Liver (tissue), 9 donors: Measurements from ENCODE around the gene SLC38A3. TPM values are rescaled to one million over a fixed set of nuclear protein-coding genes. Genes with fewer than 3 reads are reported as not detected.
A peak's percentile ranks its signal among the peaks of the same experiment; 100 is the strongest.

Experiments used
- DNase-seq: peaks from one replicate; pipeline ENCODE4 v3.0.0-alpha.2; 2017; ENCODE audit warnings: low spot score
- H3K27ac ChIP-seq, 2 donors: one replicate each; pipeline ENCODE4 v1.7.0; 2013; ENCODE audit warnings: inconsistent platforms in 2 of 2, low read length in 2 of 2, control low read depth in 1 of 2, low read depth in 1 of 2, mild to moderate bottlenecking in 1 of 2
- H3K27me3 ChIP-seq, 4 donors: one replicate each; pipeline versions ENCODE4 v1.6.1 to v1.7.0; 2013; ENCODE audit warnings: low read length in 3 of 4, inconsistent platforms in 1 of 4, mild to moderate bottlenecking in 1 of 4, moderate library complexity in 1 of 4; ENCODE audit not compliant: control insufficient read depth in 4 of 4, insufficient read depth in 4 of 4
- H3K36me3 ChIP-seq, 4 donors: one replicate each; pipeline versions ENCODE4 v1.6.1 to v1.7.0; 2013; ENCODE audit warnings: low read length in 3 of 4, mild to moderate bottlenecking in 3 of 4, low read depth in 1 of 4, moderate library complexity in 1 of 4; ENCODE audit not compliant: control insufficient read depth in 4 of 4, insufficient read depth in 3 of 4
- H3K4me1 ChIP-seq, 4 donors: one replicate each; pipeline versions ENCODE4 v1.6.1 to v1.7.0; 2013; ENCODE audit warnings: low read length in 3 of 4, mild to moderate bottlenecking in 3 of 4, moderate library complexity in 1 of 4; ENCODE audit not compliant: control insufficient read depth in 4 of 4, insufficient read depth in 4 of 4
- H3K4me3 ChIP-seq, 3 donors: one replicate each; pipeline versions ENCODE4 v1.6.1 to v1.7.0; 2013; ENCODE audit warnings: low read length in 3 of 3, control low read depth in 1 of 3, low read depth in 1 of 3, mild to moderate bottlenecking in 1 of 3
- H3K9ac ChIP-seq, 2 donors: one replicate each; pipeline ENCODE4 v1.7.0; 2013; ENCODE audit warnings: low read length in 2 of 2, mild to moderate bottlenecking in 2 of 2, moderate library complexity in 2 of 2, control low read depth in 1 of 2, low read depth in 1 of 2
- H3K9me3 ChIP-seq, 4 donors: one replicate each; pipeline versions ENCODE4 v1.6.1 to v1.7.0; 2013; ENCODE audit warnings: low read length in 3 of 4; ENCODE audit not compliant: control insufficient read depth in 4 of 4
- EGR1 ChIP-seq, 2 donors: IDR thresholded peaks; 2 replicates each; pipeline ENCODE4 v1.6.1; 2016 to 2018; ENCODE audit warnings: antibody characterized with exemption in 2 of 2, low read depth in 2 of 2
- FOXA2 ChIP-seq: IDR thresholded peaks from 2 replicates; pipeline ENCODE4 v1.6.1; 2016; ENCODE audit warnings: antibody characterized with exemption
- GABPA ChIP-seq, 2 donors: IDR thresholded peaks in 1 of 2; conservative IDR thresholded peaks in 1 of 2; 2 replicates each; pipeline ENCODE4 v1.6.1; 2016; ENCODE audit warnings: antibody characterized with exemption in 2 of 2, mild to moderate bottlenecking in 1 of 2, moderate library complexity in 1 of 2
- HNF4A ChIP-seq, 2 donors: conservative IDR thresholded peaks; 2 replicates each; pipeline ENCODE4 v1.6.1; 2016; ENCODE audit warnings: antibody characterized with exemption in 2 of 2, mild to moderate bottlenecking in 2 of 2
- HNF4G ChIP-seq: IDR thresholded peaks from 2 replicates; pipeline ENCODE4 v1.6.1; 2016; ENCODE audit warnings: antibody characterized with exemption
- JUND ChIP-seq, 2 donors: IDR thresholded peaks; 2 replicates each; pipeline ENCODE4 v1.6.1; 2016; ENCODE audit warnings: antibody characterized with exemption in 2 of 2
- NR2F2 ChIP-seq: IDR thresholded peaks from 2 replicates; pipeline ENCODE4 v1.6.1; 2016; ENCODE audit warnings: antibody characterized with exemption
- RAD21 ChIP-seq, 2 donors: IDR thresholded peaks; 2 replicates each; pipeline ENCODE4 v1.6.1; 2016; ENCODE audit warnings: antibody characterized with exemption in 2 of 2, mild to moderate bottlenecking in 2 of 2
- SP1 ChIP-seq: IDR thresholded peaks from 2 replicates; pipeline ENCODE4 v1.6.1; 2018; ENCODE audit warnings: antibody characterized with exemption, mild to moderate bottlenecking
- TAF1 ChIP-seq: conservative IDR thresholded peaks from 2 replicates; pipeline ENCODE4 v1.6.1; 2016; ENCODE audit warnings: antibody characterized with exemption, mild to moderate bottlenecking
- WGBS: extraction: QIAGEN DNeasy Blood & Tissue Kit; methylation state at CpG from one replicate; pipeline ENCODE4 v1.1.7; 2013; 5-methylcytosine and 5-hydroxymethylcytosine counted together
- polyA plus RNA-seq, 2 donors: library from polyadenylated mRNA; stranded (reverse) in 1 of 2; unstranded in 1 of 2; fragments of 200-250 nt in 1 of 2; fragments of >200 nt in 1 of 2; fragmentation: Nextera tagmentation in 1 of 2; extraction: Ambion mirVana in 1 of 2; gene quantifications; one replicate each; pipeline versions ENCODE4 v1.2.1 to v1.2.3, GENCODE V29; 2013 to 2015
- total RNA-seq, 2 donors: library from RNA; depleted of rRNA; stranded (reverse); fragments of >200 nt; gene quantifications; one replicate each; pipeline ENCODE4 v1.2.3, GENCODE V29; 2014
- TF ChIP-seq, protein P1 (sequence below): IDR thresholded peaks from 2 replicates; pipeline ENCODE4 v1.6.1; 2016; ENCODE audit warnings: antibody characterized with exemption
- TF ChIP-seq, protein P2 (sequence below): fragments of 150-350 bp; IDR thresholded peaks from 2 replicates; pipeline ENCODE4 v1.5.1; 2017; ENCODE audit warnings: improper control_type of control experiment, low read depth, low read length; ENCODE audit not compliant: missing input control
- TF ChIP-seq, protein P3 (sequence below): IDR thresholded peaks from 2 replicates; pipeline ENCODE4 v1.6.1; 2016; ENCODE audit warnings: antibody characterized with exemption, mild to moderate bottlenecking
- donor health status: healthy.
- donor health status: healthy.
- donor health status: healthy.
- donor health status: healthy.
- donor health status: healthy.

SLC38A3 gene
- total and polyA plus RNA-seq, 4 donors = 98.1 to 180 (median 140) TPM

DNA sequence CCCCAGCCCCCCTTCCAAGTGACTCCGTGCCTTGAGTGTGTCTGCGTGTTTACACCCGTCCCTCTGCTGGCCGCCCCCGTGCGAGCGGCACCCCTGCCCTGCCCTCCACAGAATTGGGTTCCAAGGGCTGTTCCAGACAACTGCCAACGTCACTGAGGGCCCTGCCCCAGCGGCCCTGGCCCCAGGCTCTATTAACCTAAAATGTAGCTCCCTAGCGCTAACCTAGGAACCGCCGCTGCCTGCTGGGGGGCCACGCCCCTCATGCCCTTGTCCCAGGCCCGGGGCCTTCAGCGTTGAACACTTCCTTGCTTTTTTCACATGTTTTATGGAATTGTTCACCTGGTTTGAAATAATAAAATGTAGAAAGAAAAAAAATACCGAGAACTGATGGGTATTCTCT, 53.9 kb downstream of the SLC38A3 start (continued):
- TF ChIP-seq, protein P1, sequence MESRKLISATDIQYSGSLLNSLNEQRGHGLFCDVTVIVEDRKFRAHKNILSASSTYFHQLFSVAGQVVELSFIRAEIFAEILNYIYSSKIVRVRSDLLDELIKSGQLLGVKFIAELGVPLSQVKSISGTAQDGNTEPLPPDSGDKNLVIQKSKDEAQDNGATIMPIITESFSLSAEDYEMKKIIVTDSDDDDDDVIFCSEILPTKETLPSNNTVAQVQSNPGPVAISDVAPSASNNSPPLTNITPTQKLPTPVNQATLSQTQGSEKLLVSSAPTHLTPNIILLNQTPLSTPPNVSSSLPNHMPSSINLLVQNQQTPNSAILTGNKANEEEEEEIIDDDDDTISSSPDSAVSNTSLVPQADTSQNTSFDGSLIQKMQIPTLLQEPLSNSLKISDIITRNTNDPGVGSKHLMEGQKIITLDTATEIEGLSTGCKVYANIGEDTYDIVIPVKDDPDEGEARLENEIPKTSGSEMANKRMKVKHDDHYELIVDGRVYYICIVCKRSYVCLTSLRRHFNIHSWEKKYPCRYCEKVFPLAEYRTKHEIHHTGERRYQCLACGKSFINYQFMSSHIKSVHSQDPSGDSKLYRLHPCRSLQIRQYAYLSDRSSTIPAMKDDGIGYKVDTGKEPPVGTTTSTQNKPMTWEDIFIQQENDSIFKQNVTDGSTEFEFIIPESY = no peak
- TF ChIP-seq SP1 (no peak), HNF4A (conservative IDR thresholded peaks at IDR 0.05) (no peak), TAF1 (no peak), FOXA2 (no peak)
- TF ChIP-seq, protein P2, sequence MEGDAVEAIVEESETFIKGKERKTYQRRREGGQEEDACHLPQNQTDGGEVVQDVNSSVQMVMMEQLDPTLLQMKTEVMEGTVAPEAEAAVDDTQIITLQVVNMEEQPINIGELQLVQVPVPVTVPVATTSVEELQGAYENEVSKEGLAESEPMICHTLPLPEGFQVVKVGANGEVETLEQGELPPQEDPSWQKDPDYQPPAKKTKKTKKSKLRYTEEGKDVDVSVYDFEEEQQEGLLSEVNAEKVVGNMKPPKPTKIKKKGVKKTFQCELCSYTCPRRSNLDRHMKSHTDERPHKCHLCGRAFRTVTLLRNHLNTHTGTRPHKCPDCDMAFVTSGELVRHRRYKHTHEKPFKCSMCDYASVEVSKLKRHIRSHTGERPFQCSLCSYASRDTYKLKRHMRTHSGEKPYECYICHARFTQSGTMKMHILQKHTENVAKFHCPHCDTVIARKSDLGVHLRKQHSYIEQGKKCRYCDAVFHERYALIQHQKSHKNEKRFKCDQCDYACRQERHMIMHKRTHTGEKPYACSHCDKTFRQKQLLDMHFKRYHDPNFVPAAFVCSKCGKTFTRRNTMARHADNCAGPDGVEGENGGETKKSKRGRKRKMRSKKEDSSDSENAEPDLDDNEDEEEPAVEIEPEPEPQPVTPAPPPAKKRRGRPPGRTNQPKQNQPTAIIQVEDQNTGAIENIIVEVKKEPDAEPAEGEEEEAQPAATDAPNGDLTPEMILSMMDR = no peak

DNA sequence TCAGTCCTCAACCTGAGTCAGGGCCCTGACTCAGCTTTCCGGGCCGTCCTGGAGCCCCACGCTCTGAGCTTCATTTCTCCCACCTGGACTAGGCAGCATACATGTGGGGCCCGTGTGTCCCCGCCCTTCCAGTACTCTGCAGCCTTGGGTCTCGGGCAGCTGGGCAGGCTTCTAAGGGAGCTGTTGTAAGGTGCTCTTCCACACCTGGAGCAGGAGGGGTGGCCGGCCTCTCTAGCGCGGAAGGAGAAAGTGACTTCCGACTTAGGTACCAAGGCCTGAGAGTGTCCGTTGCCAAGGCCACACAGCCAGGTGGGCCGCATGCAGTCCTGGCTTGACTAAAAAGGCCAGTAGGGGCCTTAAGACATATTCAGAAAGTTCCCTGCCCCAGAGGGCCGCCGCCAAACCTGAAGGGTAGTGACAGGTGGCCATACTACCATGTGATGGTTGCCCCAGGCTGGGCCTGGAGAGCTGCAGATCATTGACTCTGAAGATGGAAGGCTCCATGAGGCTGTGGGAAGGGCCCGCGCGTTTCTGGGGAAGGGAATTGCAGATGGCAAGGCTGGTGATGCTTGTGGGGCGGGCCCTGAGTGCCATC, 54.5 kb downstream of the SLC38A3 start:
- H3K4me3 ChIP-seq = no peak overlapping the region
- DNase-seq = no peak
- peaks cover 11 to 21% (median 15%) of the 10 kb centered on the region in 4 donors for H3K36me3 ChIP-seq
- TF ChIP-seq, protein P3, sequence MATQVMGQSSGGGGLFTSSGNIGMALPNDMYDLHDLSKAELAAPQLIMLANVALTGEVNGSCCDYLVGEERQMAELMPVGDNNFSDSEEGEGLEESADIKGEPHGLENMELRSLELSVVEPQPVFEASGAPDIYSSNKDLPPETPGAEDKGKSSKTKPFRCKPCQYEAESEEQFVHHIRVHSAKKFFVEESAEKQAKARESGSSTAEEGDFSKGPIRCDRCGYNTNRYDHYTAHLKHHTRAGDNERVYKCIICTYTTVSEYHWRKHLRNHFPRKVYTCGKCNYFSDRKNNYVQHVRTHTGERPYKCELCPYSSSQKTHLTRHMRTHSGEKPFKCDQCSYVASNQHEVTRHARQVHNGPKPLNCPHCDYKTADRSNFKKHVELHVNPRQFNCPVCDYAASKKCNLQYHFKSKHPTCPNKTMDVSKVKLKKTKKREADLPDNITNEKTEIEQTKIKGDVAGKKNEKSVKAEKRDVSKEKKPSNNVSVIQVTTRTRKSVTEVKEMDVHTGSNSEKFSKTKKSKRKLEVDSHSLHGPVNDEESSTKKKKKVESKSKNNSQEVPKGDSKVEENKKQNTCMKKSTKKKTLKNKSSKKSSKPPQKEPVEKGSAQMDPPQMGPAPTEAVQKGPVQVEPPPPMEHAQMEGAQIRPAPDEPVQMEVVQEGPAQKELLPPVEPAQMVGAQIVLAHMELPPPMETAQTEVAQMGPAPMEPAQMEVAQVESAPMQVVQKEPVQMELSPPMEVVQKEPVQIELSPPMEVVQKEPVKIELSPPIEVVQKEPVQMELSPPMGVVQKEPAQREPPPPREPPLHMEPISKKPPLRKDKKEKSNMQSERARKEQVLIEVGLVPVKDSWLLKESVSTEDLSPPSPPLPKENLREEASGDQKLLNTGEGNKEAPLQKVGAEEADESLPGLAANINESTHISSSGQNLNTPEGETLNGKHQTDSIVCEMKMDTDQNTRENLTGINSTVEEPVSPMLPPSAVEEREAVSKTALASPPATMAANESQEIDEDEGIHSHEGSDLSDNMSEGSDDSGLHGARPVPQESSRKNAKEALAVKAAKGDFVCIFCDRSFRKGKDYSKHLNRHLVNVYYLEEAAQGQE = no peak
- peak overlapping the region; percentile 62 to 79 for H3K27ac ChIP-seq
- H3K27me3 ChIP-seq = no peaks in the 10 kb centered on the region
- no peak overlapping the region for H3K9ac ChIP-seq
- 61% methylated on average over 18 of the region's 18 CpGs for WGBS
- no peaks in the 10 kb centered on the region for H3K9me3 ChIP-seq
- H3K4me1 ChIP-seq = peaks cover 9 to 38% (median 17%) of the 10 kb centered on the region in 4 donors

DNA sequence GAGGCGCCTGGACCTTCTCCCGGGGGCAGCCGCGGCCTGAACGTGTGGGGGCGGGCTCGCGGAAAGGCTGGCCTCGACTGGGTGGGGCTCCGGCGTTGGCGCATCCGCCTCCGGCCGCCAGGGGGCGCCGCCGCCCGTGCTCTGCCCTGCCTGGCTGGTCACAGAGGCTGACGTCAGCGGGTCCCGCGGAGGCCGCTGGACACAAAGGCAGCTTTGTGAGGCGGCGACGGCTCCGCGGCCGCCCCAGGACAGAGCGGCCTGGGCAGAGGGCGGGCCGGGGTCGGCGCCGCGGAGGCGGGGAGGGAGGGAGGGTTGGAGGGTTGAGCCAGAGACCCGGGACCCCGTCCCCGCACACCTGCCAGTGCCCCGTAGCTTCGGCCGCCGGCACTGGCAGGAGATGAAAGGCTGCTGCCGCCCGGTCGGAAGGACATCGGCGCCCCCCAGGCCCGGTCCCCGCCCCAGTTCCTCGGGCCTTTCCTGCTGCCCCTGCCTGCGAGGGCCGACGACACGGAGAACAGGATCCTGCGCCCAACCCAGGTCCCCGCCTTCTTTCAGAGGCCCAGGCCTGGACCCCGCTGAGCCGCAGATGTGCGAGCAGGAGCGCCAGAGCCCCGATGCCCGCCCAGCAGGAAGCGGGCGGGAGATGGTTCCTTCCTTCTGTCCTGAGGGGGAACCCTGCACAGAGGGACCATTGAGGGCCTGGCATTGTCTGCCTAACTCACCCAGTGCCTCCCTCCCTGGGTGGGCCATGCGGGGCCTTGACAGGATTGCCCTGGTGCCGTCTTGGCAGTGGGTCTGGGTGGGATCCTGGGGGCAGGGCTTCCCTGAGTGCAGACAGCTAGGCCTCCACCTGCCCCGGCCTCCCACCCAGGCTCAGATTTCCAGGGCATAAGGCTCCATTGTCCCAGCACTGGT, 55.2 kb downstream of the SLC38A3 start:
- TF ChIP-seq, protein P2 = peak; percentile 99
- peak in 1 of 2 donors; percentile 40 for TF ChIP-seq JUND (IDR thresholded peaks at IDR 0.05)
- peak; percentile 70 to 77 for TF ChIP-seq RAD21 (IDR thresholded peaks at IDR 0.05)
- TF ChIP-seq, protein P1 = no peak
- TF ChIP-seq NR2F2 = no peak
- peak in 1 of 2 donors; percentile 26 for TF ChIP-seq EGR1 (IDR thresholded peaks at IDR 0.05; ENCODE audit: low read depth in 2 of 2)
- no peak for TF ChIP-seq HNF4G
- peak in 1 of 2 donors; percentile 29 for TF ChIP-seq GABPA (IDR thresholded peaks at IDR 0.05 in 1 of 2, conservative IDR thresholded peaks at IDR 0.05 in 1 of 2)
- Histone ChIP-seq H3K4me3 (peak overlapping the region in 2 of 3 donors; percentile 40 to 66), H3K9me3 (no peaks in the 10 kb centered on the region), H3K36me3 (peaks cover 11 to 21% (median 15%) of the 10 kb centered on the region in 4 donors), H3K9ac (peak overlapping the region; percentile 29 to 64), H3K27me3 (no peaks in the 10 kb centered on the region), H3K4me1 (peaks cover 5 to 31% (median 10%) of the 10 kb centered on the region in 4 donors), H3K27ac (peak overlapping the region; percentile 79 to 88)
- peak; percentile 93 for DNase-seq
- 3% methylated on average over 70 of the region's 70 CpGs for WGBS
